Measurements from ENCODE around the gene PPP1R1B.
A peak's percentile ranks its signal among the peaks of the same experiment; 100 is the strongest.

The PPP1R1B gene

DNA sequence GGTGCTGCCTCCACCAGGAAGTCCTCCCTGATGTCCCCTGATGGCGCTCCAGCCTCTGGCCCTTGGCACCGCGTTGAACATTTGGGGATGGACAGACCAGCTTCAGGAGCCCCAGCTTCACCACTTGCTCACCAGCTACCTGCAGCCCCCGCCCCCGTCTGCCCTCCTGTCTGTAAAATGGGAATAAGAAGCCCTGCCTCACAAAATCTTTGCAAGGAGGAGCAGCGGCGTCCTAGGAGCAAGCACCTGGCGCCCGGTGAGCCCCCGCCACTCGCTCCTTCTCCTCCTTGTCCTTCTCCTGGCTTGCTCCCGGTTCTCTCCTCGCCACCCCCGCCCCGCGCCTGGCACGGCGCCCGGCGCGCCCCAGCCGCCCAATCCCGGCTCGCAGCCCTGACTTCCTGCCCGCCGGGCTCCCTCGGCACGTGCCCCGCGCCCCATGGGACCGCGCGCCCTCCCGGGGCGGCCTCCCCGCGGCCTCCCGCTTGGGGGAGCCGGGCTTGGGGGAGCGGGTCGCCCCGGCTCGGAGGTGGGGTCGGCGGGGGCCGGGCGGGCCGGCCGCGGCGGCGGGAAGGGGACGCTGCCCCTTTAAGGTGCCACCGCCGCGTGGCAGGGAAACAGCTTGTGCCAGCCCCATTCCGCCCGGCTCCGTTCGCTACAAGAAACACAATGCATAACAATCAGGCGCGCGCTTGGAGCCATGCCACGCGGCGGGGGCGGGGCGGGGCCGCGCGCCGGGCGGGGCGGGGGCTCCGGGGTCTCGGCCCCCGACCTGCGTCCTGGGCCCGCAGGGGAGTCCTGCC is 9.1 kb upstream of the PPP1R1B start:
- TF ChIP-seq, protein P1, sequence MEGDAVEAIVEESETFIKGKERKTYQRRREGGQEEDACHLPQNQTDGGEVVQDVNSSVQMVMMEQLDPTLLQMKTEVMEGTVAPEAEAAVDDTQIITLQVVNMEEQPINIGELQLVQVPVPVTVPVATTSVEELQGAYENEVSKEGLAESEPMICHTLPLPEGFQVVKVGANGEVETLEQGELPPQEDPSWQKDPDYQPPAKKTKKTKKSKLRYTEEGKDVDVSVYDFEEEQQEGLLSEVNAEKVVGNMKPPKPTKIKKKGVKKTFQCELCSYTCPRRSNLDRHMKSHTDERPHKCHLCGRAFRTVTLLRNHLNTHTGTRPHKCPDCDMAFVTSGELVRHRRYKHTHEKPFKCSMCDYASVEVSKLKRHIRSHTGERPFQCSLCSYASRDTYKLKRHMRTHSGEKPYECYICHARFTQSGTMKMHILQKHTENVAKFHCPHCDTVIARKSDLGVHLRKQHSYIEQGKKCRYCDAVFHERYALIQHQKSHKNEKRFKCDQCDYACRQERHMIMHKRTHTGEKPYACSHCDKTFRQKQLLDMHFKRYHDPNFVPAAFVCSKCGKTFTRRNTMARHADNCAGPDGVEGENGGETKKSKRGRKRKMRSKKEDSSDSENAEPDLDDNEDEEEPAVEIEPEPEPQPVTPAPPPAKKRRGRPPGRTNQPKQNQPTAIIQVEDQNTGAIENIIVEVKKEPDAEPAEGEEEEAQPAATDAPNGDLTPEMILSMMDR (IDR thresholded peaks at IDR 0.05; ENCODE audit: borderline replicate concordance, insufficient read depth, low read depth, low read length), result no peak
- peak overlapping the region; percentile 38 for H3K4me3 ChIP-seq (ENCODE audit: low read depth, low read length)

GRCh38 chr17:39618246-39618913 is 8.4 kb upstream of the PPP1R1B start:
- peak overlapping the region; percentile 29 for H3K4me3 ChIP-seq (ENCODE audit: low read depth, low read length)
- TF ChIP-seq, protein P1 (IDR thresholded peaks at IDR 0.05; ENCODE audit: borderline replicate concordance, insufficient read depth, low read depth, low read length), result no peak

DNA sequence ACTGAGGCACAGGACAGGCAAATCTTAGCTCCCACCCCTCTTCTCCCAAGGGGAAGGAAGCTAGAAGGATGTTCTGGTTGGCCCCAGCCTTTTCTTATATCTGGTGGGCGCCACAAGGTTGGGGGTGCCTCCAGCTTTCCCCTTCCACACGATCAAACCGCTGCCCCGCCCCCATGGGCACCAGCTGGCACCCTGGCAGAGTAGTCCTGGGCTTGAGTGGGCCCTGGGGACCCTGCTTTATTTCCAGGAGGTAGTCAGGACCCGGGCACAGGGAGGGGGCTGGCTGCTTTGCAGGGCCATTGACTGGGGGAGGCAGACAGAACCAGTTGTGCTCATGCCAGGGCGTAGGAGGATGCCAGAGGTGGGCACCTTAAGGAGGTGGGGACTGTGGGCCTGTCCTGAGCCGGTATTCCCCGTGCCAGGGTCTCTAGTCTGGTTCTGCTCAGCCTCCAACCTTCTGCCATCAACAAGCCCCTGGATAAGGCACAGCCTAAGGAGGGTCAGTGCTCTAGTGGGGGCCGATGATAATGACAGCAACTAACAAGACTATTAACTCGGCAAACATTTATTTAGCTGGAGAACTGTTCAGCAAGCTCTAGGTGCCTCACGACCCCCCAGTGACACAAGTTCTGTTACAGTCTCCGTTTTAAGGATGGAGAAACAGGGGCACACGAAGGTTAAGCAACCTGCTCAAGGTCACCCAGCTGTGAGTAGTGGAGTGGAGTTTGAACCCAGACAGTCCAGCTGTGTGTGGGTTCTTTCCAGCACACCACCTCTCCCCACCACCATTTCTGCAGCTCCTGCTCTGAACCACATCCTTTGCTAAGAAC is 7.6 kb upstream of the PPP1R1B start:
- H3K4me3 ChIP-seq (ENCODE audit: low read depth, low read length), result no peak overlapping the region
- TF ChIP-seq, protein P1 (IDR thresholded peaks at IDR 0.05; ENCODE audit: borderline replicate concordance, insufficient read depth, low read depth, low read length), result no peak

- TF ChIP-seq, protein P1 (IDR thresholded peaks at IDR 0.05; ENCODE audit: borderline replicate concordance, insufficient read depth, low read depth, low read length), result no peak
- no peak overlapping the region for H3K4me3 ChIP-seq (ENCODE audit: low read depth, low read length)
Measured at GRCh38 chr17:39619786-39620101, 7.0 kb upstream of the PPP1R1B start.

- TF ChIP-seq, protein P1 (IDR thresholded peaks at IDR 0.05; ENCODE audit: borderline replicate concordance, insufficient read depth, low read depth, low read length), result peak; percentile 100
- no peak overlapping the region for H3K4me3 ChIP-seq (ENCODE audit: low read depth, low read length)
Measured at GRCh38 chr17:39621523-39622379, 5.0 kb upstream of the PPP1R1B start.

GRCh38 chr17:39622380-39623006 is 4.3 kb upstream of the PPP1R1B start:
- no peak overlapping the region for H3K4me3 ChIP-seq (ENCODE audit: low read depth, low read length)
- TF ChIP-seq, protein P1 (IDR thresholded peaks at IDR 0.05; ENCODE audit: borderline replicate concordance, insufficient read depth, low read depth, low read length), result no peak

All from GM12875 (cell line).